ENCODE results near the gene LMBRD2.
A peak's percentile ranks its signal among the peaks of the same experiment; 100 is the strongest.
"Not testable (repeated sequence)": the region's sequence is repeated elsewhere in the genome, so short reads cannot be mapped to it uniquely, and the experiment has no call there.

The LMBRD2 gene

GRCh38 chr5:36151434-36152323 lies at the start of gene LMBRD2, which contains the start of gene SKP2:
Gene LMBRD2 (minus strand): TSS chr5:36151887. CDS start chr5:36143349, 8,538 bp downstream.
Gene SKP2 (plus strand): TSS chr5:36152111. CDS start chr5:36152263, 152 bp downstream.
- peak; percentile 96 for DNase-seq

DNA sequence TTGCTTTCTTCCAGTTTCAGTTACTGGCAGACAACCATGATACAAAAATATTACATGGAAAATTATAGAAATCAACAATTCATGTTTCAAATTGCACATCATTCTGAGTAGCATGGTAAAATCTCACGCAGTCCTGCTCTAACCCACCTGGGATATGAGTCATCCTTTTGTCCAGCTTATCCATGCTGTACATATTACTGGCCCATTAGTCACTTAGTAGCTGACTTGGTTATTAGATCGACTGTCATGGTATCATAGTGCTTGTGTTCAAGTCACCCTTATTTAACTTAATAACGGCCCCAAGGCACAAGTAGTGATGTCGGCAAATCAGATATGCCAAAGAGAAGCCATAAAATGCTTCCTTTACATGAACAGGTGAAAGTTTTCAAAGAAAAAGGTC lies 48.8 kb upstream of the LMBRD2 start:
- DNase-seq = no peak

GRCh38 chr5:36199620-36200019 lies 47.9 kb upstream of the LMBRD2 start:
- DNase-seq = no peak

DNA sequence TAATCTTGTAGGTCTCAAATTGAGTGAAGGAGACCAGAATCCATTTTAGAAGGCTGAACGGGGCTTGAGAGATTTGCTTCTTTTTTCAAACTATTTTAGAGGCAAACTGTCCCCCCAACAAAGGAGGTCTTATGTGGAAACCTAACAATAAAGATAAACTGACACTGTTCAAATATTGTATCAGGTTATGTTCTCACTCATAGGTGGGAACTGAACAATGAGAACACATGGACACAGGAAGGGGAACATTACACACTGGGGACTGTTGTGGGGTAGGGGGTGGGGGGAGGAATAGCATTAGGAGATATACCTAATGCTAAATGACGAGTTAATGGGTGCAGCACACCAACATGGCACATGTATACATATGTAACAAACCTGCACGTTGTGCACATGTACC lies 47.1 kb upstream of the LMBRD2 start:
- not testable (repeated sequence) for DNase-seq

DNA sequence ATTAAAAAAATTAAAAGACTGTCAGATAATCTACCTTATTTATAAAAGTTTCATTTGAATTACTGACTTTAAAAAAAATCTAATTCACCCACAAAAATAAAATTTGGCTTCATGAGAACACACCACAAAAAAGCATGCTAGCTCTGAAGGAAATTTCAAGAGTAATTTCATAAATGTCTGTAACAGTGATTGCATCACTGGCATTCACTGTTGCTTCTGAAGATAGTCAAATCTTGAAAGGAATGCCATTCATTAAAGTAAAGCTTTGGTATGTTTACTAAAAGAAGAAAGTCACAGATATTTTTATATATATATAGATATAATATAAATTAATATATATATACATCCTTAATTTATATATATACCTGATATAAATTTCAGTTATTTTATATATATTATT lies 46.6 kb upstream of the LMBRD2 start:
- no peak for DNase-seq

DNA sequence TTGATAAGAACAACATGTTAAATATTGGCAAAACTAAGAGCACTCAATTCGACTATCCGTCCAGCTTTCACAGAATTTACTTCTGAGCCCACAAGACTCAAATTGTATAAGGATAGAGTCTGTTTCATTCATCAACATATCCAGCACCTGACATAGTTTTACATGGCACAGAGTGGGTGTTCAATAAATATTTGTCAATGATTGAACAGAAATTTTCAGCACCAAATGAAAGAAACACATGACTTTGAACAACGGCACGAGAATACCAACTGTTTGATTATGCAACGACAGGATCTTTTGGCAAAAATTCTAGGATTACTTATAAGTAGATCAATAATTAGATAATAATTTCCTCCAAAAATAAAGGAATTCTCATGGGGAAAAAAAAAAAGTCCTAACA lies 42.1 kb upstream of the LMBRD2 start:
- DNase-seq = no peak

DNA sequence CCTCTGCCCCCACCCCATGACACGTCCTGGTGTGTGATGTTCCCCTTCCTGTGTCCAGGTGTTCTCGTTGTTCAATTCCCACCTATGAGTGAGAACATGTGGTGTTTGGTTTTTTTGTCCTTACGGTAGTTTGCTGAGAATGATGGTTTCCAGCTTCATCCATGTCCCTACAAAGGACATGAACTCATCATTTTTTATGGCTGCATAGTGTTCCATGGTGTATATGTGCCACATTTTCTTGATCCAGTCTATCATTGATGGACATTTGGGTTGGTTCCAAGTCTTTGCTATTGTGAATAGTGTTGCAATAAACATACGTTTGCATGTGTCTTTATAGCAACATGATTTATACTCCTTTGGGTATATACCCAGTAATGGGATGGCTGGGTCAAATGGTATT lies 32.7 kb upstream of the LMBRD2 start:
- not testable (repeated sequence) for DNase-seq

DNA sequence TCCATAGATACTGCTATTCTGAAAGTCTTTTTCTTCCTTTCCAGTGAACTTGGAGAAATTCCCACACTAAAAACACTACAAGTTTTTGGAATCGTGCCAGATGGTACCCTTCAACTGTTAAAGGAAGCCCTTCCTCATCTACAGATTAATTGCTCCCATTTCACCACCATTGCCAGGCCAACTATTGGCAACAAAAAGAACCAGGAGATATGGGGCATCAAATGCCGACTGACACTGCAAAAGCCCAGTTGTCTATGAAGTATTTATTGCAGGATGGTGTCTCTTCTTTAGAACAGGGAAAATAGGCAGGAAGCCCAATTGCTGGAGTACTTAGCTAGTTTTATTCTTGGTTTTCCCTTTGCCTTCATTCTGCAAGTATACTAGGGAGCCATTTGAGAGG lies 30.1 kb upstream of the LMBRD2 start:
- DNase-seq = no peak

- DNase-seq = no peak
Measured at GRCh38 chr5:36180556-36181350, 29.1 kb upstream of the LMBRD2 start.

DNA sequence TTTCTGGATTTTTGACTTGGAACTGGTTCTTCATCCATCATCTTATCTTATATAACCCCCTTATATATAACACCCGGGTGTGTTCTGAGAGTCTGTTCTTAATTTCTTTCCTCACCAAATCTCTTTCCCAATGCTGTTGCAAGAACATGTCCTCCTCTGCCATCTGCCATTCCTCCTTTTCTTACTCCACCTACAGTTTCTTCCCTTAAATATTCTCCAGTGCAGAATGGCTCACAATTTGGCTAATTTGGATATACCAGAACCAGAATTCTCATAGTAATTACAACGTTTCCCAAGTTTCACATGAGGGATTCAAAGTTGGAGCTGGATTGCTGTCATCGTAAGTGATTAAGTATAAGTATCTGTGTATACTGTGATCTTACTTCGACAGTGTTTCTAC lies 28.3 kb upstream of the LMBRD2 start:
- DNase-seq = no peak

GRCh38 chr5:36178524-36178890 lies 26.8 kb upstream of the LMBRD2 start:
- DNase-seq = no peak

DNA sequence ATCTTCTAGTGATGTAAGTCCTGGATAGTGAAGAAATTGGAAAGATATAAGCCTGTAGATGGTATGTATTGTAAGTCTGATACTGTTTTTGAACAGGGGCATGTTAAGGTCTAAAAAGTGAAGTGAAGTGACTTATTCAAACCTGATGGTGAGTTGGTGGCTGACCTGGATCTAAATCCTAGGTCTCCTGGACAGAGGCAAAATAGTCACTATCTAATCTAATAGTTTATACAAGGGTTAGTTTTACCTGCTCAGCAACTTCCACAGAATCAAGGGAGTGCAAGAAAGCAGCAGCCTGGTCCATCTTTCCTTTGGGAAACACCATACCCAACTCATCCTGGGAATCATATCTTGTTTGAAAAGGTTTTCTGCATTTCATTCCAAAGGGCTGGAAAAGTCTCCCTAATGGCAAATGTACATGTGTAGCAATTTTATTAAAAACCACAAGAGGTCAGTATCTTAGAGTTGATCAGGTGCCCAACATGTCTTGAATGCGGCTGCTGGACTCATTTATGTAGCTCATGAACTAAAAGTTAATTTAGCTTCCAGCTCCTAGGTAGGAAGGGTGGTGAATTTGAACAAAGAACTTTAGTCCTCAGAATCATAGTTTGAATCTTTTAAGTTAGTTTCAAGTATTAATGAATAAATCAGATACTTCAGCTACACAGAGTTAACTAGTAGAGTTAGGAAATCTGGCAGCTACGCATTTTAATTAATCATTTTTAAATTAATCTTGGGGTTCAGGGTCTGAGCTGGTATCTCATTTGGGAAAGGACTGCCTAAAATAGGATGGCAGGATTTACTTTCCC lies 26.2 kb upstream of the LMBRD2 start:
- no peak for DNase-seq

DNA sequence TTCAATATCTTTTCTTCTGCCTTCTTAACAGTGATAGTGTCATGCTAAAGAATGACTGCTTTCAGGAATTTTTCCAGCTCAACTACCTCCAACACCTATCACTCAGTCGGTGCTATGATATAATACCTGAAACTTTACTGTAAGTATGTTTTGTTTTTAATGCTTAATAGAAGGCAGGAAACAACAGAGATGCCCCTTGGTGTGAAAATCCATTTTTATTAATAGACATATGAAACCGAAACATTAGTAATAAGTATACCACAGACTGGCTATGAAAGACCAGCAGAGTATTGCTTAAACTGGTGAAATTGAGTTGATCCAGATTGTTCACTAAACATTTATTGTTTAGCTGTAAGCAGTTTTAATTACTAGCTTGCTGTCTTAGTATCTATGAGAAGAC lies 25.5 kb upstream of the LMBRD2 start:
- no peak for DNase-seq

DNA sequence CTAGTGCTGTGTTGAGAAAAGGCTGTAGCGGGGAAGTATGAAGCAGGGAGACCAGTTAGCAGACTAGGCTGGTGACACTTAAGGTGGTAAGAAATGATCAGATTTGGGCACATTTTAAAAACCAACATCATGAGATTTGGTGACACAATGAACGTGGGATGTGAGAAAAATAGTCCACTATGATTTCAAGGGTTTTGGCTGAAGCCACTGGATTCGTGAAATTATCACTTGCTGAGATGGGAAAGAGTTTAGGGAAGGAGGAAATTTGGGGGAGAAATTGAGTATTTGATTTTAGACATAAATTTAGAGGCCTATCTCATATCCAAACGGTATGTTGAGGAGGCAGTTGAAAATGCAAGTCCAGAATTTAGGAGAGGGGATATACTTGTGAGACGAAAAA lies 23.4 kb upstream of the LMBRD2 start:
- DNase-seq = no peak

GRCh38 chr5:36174119-36174518 lies 22.4 kb upstream of the LMBRD2 start:
- no peak for DNase-seq

- no peak for DNase-seq
Measured at GRCh38 chr5:36173426-36173825, 21.7 kb upstream of the LMBRD2 start.

DNA sequence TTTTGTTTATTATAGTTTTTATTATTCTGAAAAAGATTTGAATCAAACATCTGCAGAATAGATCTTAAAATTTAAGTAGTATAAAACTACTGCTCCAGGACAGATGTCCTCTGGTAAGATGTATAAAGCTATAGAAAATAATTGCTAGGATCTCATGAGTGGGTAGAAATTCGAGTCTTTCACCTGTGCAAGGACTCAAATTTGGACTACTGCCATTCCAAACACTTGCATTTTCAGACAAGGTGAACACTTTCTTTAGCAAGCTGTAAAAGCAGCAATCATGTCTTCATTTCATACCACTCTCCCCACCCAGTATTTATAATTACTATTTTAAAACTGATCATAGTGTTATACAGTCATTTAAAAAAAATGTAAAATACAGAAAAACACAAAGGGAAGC lies 20.9 kb upstream of the LMBRD2 start:
- DNase-seq = no peak

GRCh38 chr5:36170832-36171424 lies 19.2 kb upstream of the LMBRD2 start:
- no peak for DNase-seq

- no peak for DNase-seq
Measured at GRCh38 chr5:36168737-36169136, 17.1 kb upstream of the LMBRD2 start.

GRCh38 chr5:36164461-36164860 lies 12.8 kb upstream of the LMBRD2 start:
- no peak for DNase-seq

- DNase-seq = no peak
Measured at GRCh38 chr5:36162810-36163486, 11.3 kb upstream of the LMBRD2 start.

DNA sequence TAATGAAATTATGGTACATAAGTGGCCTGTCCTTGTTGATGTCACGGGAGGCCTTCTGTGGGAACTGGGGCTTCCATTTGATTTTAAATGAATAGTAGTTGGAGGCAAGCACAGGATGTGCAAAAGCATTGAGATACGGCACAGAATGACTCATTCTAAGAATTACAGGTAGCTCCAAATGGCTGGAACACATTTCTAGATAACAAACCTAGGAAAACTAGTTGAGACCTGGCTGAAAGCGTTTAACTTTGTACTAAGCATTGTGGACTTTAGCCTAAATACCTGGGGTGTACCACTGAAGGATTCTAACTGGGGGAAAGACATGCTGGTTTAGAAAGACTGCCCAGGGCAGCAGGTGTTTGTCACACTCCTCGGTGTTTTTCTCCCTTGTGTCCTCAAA lies 9.7 kb upstream of the LMBRD2 start:
- DNase-seq = no peak
